Middle frontal gyrus (tissue), 1 donor: ENCODE measurements around the gene NCKAP5L.

Experiments
- DNase-seq: peaks from one replicate; pipeline ENCODE4 v3.0.0-alpha.2; 2015; ENCODE audit warnings: low spot score; ENCODE audit errors: extremely low spot score

NCKAP5L gene

DNA sequence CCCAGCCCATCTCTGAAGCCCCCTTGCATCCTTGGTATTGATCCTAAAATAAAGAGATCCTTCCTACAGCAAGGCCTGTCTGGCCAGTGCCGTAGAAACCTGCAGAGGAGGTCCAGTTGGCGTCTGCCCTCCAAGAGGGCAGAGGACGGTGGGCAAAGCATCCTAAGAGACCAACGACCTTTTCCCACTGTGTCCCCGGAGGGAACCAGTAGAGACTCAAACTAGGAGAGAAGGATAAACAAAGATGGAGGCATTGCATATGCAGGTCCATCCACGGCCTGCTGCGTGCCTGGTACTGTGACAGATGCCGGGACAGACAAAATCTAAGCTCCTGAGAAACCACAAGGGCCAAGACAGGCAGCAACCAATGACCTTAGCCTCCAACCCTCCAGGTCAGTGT is 3.8 kb downstream of the NCKAP5L start:
- no peak for DNase-seq

DNA sequence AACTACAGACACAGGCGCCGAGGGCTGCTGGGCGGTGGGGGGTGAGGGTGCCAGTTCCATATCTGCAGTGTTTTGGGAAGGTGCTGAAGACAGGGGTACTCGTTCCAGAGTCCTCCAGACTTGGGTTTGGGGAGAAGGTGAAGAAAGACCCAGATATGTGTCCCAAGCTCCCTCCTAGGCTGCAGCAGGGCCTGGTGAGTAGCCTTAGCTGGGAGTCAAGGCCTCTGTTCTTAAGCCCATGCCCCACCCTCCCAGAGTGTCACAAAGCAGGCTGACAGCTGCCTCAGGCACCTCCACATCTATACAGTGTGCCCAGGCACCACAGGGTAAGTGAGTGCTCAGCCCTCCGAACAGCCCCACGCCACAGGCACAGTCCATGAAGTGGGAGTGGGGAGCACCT is 4.3 kb downstream of the NCKAP5L start:
- DNase-seq = no peak

DNA sequence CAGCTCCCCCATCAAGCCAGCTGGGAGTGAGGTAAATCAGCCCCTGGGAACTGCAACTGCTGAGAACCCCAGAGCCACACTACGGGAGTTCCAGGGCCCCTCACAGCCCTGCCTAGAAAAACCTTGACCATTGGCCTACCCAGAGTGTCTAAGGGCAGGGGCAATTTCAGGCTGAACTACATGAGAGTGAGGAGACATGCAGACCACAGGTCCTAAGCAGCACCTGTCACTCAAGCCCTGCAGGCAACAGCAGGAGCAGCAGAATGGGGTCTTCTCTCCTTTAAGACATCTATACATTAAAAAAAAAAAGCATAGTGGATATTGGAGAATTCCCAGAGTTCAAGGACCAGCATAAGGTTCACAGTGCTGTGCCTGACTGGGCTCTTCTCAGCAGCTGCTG is 4.9 kb downstream of the NCKAP5L start:
- DNase-seq = no peak

DNA sequence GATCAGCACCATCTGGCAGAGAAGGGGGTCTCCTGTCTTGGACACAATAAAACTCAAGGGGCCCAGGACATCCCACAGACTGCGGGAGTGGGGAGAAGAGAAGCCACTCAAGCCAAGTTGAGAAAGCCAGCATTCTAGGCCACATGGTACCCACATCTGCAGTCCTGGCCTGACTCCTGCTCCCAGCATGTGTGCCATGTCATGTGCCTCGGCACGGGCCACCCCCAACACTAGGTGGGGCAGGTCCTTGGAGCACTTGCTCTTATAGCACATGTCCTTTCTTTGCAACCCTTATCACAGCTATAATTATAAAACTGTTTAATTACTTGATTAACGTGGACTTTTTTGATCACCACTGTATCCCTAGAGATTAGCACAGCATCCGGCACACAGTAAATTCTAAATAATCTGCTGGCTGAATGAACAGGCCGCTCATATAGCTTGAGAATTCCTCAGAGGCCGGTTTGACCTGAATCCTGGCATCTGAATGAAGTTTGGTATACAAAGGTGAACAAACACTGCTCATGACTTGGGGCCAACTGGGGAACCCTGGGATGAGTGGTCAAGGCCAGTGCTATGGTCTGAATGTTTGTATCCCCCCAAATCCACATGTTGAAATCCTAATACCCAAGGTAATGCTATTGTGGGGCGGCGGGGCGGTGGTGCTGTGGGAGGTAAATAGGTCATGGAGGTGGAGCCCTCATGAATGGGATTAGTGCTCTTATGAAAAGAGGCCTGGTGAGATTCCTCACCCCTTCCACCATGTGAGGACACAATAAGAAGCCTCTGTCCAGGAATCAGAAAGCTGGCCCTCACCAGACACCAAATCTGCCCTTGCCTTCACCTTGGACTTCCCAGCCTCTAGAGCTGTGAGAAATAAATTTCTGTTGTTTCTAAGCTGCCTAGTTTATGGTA is 6.6 kb downstream of the NCKAP5L start:
- DNase-seq = no peak

DNA sequence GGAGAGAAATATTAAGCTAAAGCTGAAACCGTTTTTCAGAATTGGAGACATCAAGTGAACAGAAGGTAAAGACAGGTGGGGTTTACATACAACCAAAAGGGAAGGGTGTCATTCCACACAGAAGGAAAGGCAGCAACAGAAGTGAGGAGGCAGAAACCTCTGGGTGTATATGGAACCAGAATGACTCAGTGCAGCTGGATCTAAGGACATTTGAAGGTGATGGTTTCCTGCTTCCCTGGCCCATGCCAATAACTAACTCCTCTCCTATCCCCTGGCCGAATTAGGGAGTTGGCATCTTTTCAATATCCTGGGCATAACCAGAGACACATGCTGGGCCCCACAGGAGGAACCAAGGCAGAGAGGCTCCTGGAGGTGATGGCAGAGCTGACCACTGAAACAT is 8.4 kb downstream of the NCKAP5L start:
- no peak for DNase-seq

DNA sequence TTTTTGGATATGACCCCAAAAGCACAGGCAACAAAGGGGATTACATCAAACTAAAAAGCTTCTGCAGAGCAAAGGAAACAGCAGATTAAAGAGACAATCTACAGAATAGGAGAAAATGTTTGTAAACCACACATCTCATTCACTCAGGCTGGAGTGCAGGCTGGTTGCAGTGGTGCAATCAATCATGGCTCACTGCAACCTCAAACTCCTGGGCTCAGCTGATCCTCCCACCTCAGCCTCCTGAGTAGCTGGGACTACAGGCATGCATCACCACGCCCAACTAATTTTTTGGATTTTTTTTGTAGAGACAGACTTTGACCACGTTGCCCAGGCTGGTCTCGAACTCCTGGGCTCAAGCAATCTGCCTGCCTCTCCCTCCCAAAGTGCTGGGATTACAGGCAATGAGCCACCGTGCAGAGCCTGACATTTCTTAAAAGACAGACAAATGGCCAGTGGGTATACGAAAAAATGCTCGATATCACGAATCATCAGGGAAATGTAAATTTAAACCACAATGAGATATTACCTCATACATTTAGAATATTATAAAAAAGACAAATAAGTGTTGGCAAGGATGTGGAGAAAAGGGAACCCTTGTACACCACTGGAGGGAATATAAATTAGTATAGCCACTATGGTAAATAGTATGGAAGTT is 9.8 kb downstream of the NCKAP5L start:
- no peak for DNase-seq

DNA sequence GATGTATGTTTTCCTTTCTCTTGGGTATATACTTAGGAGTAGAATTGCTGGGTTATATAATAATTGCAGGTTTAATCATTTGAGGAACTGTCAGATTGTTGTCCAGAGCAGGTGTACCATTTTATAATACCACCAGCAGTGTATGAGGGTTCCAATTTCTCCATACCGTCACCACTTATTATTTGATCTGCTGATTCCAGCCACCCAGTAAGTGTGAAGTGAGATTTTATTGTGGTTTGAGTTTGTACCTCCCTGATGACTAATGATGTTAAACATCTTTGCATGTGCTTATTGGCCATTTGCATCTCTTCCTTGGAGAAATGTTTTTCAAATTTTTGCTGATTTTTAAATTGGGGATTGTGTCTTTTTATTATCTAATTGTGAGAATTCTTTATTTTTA is 15.1 kb downstream of the NCKAP5L start:
- no peak for DNase-seq

DNA sequence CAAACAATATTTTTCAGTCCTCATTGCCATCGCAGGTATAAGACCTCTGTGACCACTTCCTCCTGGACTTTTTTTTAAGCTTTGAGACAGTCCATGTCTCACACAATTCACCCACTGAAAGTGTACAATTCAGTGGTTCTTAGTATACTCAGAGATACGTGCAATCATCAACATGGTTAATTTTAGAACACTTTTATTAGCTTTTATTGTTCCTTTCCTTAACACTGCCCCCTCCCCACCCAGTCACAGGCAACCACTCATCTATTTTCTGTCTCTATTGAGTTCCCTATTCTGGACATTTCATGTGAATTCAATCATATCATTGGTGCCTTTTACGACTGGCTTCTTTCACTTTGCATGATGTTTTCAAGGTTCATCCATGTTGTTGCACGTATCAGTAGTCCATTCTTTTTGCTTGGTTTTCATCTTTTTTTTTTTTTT is 16.2 kb downstream of the NCKAP5L start:
- no peak for DNase-seq

DNA sequence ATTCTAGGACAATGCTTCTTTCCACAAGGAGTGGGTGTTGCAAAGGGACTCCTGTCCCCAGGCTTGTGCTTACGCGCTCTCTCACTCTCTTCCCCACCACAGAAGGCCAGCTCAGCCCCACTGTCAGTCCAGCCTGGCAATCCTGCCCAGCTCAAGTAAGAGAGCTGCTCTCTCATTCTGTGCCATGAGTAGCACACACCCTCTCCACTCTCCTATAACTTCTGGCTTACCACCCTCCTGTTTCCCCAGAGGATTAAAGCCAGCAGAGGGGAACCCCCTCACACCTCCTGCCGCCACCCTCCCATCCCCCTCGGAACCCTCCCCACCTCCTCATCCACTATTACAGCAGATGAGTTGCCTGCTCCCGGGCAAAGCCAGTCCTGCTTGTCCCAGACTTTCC is 17.1 kb downstream of the NCKAP5L start:
- no peak for DNase-seq

DNA sequence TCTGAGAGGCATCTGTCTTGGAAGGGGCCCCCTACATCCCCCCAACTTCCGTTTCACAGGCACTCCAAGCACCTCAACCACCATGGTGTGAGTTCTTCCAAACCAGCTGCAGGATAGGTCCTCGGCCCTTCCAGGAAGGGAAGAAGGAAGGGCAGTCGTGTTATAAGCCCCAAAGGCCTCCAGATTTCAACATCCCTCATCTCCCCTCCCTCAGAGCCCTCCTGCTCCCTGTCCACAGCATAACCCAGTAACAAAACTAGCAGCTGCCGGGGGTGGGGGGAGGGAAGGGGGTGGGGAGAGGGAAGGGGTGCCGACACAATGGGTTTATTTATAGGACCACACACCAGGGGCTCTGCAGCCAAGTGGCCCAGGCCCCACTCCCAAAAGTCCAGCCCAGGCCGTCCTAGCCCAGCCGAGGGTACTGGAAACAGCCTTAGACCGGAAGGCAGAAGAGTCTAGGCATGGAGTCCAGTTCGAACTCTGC is 18.3 kb downstream of the NCKAP5L start:
- DNase-seq = no peak

DNA sequence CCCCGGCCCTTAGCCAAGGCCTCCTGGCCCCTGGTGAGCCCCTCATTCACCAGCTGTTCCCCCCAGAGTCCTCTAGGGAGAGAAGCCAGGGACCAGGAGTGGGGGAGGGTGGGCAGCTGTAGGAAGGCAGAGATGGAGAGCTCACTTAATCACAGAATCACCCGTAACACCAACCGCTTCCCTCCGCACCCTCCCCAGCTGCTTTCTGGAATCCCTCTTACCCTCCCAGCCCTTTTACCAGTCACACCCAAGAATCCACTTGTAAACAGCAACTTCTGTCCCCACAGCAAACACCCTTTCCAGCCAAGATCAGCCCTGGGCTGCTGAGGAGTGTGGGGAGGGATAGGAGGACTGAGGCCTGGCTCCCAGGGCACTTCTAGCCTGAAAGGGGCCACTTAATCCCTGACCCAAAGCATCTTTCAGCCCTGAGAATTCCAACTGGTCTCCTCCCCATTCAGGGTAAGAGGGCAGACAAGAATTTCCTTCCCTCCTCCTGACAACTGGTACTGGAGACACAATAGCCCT is 18.8 kb downstream of the NCKAP5L start:
- no peak for DNase-seq

DNA sequence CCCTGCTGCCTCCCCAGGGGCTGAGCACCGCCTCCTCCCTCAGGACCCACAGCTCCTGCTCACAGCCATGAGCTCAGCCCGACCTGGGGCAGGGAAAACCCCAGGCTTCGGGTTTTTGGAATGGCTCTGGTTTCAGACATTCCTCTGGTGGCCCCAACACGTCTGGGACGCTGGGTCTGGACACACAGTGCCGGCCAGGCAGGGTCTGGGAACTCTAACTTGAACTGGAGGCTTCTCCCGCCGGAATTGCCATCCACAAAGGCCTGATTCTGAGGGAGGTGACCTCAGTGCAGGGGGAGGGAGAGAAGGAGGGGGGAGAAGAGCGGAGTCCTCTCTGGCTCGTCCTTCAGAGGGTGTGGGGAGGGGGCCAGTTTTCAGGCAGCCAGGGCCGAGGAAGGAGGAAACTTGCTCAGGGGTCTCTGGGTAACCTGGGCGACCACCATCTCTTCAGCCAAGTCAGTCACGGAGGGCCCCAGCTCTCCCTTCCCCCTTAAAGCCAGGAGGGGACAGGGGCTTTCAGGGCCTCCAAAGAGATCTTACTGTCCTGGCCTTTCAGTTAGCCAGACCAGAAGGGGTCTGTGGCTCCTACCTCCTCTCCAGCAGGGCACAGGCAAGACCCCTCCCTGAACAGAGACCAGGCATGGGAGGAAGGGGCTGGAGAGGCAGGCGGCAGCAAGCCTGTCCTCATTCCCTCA is 19.4 kb downstream of the NCKAP5L start:
- DNase-seq = peak; percentile 33

DNA sequence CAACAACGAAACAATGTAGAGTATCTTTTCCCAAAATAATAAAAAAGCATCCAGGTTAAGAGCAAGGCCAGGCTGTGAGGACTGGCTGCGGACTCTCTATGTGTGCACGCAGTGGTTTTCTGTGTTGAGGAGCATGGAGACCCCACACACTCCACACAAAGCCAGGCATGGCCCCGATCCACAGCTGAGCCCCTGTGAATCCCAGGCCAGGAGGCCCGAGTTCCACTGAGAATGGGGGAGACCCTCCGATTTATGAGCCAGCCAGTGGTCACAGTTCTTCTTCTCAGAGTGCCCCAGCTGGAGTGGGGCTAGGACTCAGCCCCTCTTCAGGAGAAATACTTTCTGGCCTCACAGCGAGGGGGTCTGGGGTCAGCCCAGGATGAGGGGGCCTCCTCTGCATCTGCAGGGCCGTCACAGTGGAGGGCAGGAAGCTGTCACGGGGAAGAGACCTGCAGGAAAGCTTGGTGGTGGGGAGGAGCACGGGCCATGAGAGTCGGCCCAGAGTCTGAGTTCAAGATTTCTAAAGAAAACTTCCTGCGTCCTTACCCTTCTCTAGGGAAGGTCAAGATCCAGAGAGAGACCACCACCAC is 20.1 kb downstream of the NCKAP5L start:
- DNase-seq = no peak

DNA sequence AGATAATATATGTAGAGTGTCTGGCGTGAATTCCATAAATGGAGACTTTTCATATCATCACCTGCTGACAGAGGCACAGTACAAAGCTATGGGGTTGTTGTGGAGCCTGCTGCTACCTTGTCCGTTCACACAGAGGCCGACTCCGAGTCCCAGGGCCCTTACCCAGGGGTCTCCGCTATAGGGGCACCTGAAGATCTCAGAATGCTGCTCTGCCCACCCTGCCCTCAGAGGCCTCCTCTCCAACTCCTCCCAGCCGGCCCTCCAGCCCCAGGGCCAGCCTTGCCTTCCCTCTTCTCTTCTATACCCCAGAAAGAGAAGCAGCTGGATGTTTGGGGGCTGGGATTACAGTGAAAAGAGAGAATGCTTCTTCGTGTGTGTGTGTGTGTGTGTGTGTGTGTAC is 21.3 kb downstream of the NCKAP5L start:
- DNase-seq = no peak

DNA sequence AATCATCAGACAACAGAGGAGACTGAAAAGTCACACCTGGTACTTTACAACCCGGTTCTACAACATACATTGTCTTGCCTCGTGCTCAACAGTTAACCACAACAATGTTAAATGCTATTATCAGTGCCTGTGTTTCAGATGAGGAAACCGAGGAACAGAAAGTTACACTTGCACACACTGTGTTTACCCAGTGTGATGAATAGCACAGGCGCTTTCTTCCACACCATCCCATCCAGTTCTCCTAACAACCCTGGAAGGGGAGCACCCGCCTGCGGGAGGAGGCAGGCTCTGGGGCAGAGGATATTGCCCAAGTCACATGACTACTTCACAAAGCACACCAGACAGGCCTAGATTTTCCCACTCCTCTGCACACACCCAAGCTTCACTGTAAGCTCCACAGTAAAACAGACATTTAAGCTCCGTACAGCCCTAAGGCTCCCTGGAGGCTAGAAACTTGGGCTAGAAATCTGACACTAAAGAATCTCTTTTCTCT is 21.8 kb downstream of the NCKAP5L start:
- DNase-seq = no peak

DNA sequence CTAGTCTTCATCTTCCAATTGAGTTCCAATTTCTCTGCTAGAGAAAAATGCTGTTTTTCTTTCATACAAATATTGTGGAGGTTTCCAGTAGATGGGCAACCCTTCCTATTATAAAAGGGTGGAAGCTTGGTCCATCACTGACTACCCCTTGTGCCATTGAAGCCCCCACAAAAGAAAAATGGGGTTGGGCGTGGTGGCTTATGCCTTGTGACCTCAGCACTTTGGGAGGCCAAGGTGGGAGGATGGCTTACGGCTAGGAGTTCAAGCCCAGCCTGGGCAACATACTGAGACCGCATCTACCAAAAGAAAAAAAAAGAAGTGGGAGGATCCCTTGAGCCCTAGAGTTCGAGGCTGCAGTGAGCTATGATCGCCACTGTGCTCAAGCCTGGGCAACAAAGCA is 22.8 kb downstream of the NCKAP5L start:
- DNase-seq = no peak

DNA sequence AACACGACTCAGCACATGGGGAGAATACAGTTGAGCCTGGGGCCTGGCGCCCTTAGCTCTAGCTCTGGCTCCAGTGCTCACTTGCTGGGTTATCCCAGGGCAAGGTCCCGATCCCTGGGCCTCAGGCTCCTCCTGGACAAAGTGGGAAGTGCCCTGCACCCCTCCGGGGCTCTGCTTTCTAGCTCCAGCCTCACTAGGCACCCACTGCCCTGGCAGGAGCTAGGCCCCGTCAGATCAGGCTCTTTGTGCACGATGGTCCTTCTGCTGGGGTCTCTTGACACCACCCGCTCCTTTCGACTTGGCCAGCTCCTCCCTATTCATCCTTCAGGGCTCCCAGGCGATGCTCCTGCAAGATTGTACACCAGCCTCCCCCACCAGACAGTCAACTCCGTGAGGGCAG is 23.4 kb downstream of the NCKAP5L start:
- DNase-seq = no peak

DNA sequence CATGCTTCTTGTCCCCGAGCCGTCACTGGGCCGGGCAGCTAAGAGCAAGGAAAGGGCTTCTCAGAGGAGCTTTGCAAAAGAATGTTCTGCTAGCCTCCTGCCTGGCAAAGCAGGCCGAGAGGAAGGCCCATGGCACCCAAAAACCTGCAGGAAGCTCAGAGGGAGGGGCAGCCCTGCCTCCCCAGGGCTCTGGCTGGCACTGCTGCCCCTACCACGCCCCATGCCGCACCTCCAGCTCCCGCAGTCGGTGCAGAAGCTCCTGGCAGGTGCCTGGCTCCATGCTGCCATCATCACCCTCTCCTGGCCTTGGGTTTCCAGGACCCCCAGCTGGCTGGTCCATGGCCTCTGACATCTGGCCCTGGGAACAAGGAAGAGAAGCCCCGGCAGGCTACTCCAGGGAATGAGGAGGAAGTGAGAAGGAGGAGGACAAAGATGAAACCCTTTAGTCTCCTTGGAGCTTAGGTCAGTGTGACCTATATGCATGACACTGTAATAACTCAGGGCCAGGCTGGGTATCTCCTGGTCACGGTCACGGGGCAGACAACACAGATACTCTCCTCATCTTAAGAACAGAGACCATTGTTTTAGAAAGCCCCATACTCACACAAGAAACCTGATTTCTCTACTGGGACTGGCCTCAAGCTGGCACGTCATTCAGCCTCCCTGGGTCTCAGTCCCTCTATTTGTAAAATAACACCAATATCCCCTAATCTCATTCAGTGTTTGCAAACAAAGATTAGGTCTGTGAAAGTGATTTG is 24.3 kb downstream of the NCKAP5L start:
- DNase-seq = no peak

DNA sequence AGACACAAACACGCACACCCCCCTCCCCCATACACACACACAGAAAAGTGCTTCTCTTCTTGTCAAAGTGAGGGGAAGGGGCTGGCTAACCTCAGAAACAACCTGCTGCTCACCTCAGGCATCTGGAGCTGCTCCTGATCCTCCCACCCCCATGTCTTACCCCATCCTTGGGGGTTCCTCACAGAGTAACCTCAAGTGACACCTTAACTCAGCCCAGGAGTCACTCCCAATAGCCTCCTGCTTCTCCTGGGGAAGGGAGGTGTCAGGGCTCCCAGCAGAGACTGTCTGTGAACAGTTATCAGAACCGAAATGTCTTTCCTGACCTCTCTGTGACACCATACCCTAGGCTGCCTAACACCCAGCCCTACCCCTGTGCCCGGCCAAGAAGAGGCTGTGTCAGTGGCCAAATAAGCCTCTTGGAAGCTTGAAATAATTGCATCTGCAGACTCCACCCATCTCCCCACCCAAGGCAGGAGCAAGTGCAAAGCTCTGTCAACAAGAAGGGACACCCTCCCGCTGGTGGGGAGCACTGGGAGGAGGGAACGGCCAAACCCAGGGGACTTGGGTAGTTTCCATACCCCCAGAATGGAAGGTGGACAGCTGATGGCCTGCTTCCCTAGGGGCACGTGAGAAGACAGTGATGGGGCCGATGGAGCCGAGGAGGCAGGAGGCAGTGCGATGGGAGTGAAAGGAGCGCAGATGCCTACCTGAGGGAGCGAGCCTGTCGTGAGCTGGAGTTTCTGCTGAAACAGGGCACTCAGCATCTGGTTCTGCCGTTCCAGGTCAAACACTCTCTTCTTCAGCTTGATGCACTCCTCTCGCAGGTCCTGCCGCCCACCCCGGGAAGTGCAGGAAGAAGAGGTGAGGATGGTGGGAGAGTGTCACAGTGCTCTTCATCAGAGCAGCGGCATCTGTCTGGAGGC is 26.8 kb downstream of the NCKAP5L start:
- DNase-seq = no peak
